ENCODE data around the gene PFKL.

DNA sequence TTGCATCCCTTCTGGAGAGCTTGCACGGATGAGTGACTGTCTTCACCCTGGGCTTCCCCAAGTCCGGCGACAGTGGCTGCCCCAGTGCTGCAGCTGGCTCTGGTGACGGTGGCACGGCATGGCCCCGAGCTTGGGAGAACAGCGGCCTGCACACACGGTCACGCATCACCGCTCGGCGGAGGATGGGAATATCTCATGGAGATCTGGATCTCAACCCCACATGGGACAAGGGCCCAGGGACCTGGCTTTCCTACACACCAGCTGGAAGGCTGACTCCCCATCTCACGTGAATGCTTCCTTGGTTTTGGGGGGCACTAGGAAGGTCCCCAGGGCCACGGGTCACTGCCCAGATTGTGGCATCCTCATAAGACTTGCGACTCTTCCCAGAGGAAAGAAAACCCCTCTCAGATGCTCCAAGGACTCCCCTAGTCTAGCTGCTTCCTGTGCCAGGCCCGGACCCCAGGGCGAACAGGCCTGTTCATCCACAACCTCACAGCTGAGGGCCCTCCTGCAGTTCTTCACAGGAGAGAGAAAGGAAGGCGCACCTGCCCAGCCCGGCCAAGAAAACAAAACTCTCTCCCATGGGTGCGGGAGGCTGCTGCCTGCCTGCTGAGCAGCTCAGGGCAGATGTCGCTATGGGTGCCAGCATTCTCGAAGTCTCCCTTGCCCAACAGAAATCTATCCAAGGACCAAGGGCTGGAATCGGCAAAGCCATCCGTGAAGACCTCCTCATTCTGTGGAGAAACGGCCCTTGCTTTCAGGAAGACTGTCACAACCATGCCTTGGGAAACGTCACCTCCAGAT lies 29.4 kb downstream of the PFKL start:
- TF ChIP-seq CTCF (IDR thresholded peaks at IDR 0.05; ENCODE audit: insufficient read depth, low read length) (no peak), POLR2AphosphoS5 (IDR thresholded peaks at IDR 0.05; ENCODE audit: low read depth) (no peak; the same call in none of the 2 replicates), GABPA (IDR thresholded peaks at IDR 0.05; ENCODE audit: low read depth) (no peak), SPI1 (IDR thresholded peaks at IDR 0.05; ENCODE audit: borderline replicate concordance, low read depth) (no peak)
- TF ChIP-seq, protein P1, sequence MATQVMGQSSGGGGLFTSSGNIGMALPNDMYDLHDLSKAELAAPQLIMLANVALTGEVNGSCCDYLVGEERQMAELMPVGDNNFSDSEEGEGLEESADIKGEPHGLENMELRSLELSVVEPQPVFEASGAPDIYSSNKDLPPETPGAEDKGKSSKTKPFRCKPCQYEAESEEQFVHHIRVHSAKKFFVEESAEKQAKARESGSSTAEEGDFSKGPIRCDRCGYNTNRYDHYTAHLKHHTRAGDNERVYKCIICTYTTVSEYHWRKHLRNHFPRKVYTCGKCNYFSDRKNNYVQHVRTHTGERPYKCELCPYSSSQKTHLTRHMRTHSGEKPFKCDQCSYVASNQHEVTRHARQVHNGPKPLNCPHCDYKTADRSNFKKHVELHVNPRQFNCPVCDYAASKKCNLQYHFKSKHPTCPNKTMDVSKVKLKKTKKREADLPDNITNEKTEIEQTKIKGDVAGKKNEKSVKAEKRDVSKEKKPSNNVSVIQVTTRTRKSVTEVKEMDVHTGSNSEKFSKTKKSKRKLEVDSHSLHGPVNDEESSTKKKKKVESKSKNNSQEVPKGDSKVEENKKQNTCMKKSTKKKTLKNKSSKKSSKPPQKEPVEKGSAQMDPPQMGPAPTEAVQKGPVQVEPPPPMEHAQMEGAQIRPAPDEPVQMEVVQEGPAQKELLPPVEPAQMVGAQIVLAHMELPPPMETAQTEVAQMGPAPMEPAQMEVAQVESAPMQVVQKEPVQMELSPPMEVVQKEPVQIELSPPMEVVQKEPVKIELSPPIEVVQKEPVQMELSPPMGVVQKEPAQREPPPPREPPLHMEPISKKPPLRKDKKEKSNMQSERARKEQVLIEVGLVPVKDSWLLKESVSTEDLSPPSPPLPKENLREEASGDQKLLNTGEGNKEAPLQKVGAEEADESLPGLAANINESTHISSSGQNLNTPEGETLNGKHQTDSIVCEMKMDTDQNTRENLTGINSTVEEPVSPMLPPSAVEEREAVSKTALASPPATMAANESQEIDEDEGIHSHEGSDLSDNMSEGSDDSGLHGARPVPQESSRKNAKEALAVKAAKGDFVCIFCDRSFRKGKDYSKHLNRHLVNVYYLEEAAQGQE (IDR thresholded peaks at IDR 0.05; ENCODE audit: insufficient replicate concordance, low read depth): no peak

Data from HL-60 (cell line).